RWPE1 (cell line): ENCODE data around the gene TRAF3.

ENCODE experiments used
- CTCF ChIA-PET: fragments of 350-600 bp; sonication (Branson Sonifier 250); formaldehyde crosslinking; extraction: SDS; loops from one replicate; lab custom pipeline; 2021; lab: Yijun Ruan, JAX
- POLR2A ChIA-PET: fragments of 400-600 bp; formaldehyde crosslinking; extraction: SDS; loops from one replicate; lab custom pipeline; 2020; ENCODE audit warnings: antibody characterized with exemption; ENCODE audit not compliant: low non-redundant PET; lab: Yijun Ruan, JAX
- DNase-seq: peaks from one replicate; pipeline ENCODE4 v3.0.0; 2012; ENCODE audit warnings: low spot score
- H3K27ac ChIP-seq: fragments of 450-650 bp; 2 replicates; pipeline ENCODE4 v1.5.1; 2017
- CTCF ChIP-seq: fragments of 450-650 bp; conservative IDR thresholded peaks from 2 replicates; pipeline ENCODE4 v1.5.1; 2017; ENCODE audit warnings: low read depth, mild to moderate bottlenecking

TRAF3 gene

GRCh38 chr14:102784892-102785594, 7.8 kb downstream of the TRAF3 start:
- POLR2A ChIA-PET: no interaction called here
- DNase-seq: no peak
- CTCF ChIA-PET: no interaction called here
- no peak overlapping the region for H3K27ac ChIP-seq
- TF ChIP-seq CTCF: no peak

- POLR2A ChIA-PET: no interaction called here
- H3K27ac ChIP-seq: no peak overlapping the region
- no peak for DNase-seq
- CTCF ChIA-PET: no interaction called here
- TF ChIP-seq CTCF: no peak
Measured at GRCh38 chr14:102785595-102785963, 8.3 kb downstream of the TRAF3 start.

- no peak for DNase-seq
- TF ChIP-seq CTCF: no peak
- ChIA-PET CTCF (no interaction called here), POLR2A (no interaction called here)
- no peak overlapping the region for H3K27ac ChIP-seq
Measured at GRCh38 chr14:102786768-102787167, 9.5 kb downstream of the TRAF3 start.

- TF ChIP-seq CTCF: no peak
- ChIA-PET CTCF (interaction anchor here (0.6 kb wide), 1 partner anchor 11 kb away, joined by 5 read pairs; no protein-coding TSS in a partner anchor), POLR2A (no interaction called here)
- no peak for DNase-seq
- H3K27ac ChIP-seq: no peak overlapping the region
Measured at GRCh38 chr14:102789349-102789748, 12.1 kb downstream of the TRAF3 start.

GRCh38 chr14:102793531-102794328, 16.5 kb downstream of the TRAF3 start:
- TF ChIP-seq CTCF: no peak
- ChIA-PET CTCF (no interaction called here), POLR2A (no interaction called here)
- no peak overlapping the region for H3K27ac ChIP-seq
- no peak for DNase-seq

- ChIA-PET CTCF (interaction anchor here (0.6 kb wide), 2 partner anchors 16 to 24 kb away, joined by 3 read pairs; no protein-coding TSS in a partner anchor), POLR2A (no interaction called here)
- no peak for TF ChIP-seq CTCF
- peak overlapping the region; percentile 33 for H3K27ac ChIP-seq
- DNase-seq: peak; percentile 89
Measured at GRCh38 chr14:102795060-102795925, 18.0 kb downstream of the TRAF3 start.
